IPS DF 4.7 (cell line): ENCODE results near the gene APOL1.
A peak's percentile ranks its signal among the peaks of the same experiment; 100 is the strongest.
"Not testable (repeated sequence)": the region's sequence is repeated elsewhere in the genome, so short reads cannot be mapped to it uniquely, and the experiment has no call there.

ENCODE experiments used
- DNase-seq: peaks from one replicate; pipeline ENCODE4 v3.0.0-alpha.2; 2013; ENCODE audit warnings: low spot score; ENCODE audit errors: extremely low read depth

Gene APOL1

GRCh38 chr22:36225333-36225922 lies 27.5 kb upstream of the APOL1 start:
- DNase-seq, result no peak

- no peak for DNase-seq
These were observed 26.7 kb upstream of the APOL1 start for GRCh38 chr22:36226189-36226588.

GRCh38 chr22:36227396-36227795 lies 25.5 kb upstream of the APOL1 start:
- DNase-seq, result no peak

- no peak for DNase-seq
These were observed 25.1 kb upstream of the APOL1 start for GRCh38 chr22:36227806-36228205.

- DNase-seq, result not testable (repeated sequence)
These were observed 24.6 kb upstream of the APOL1 start for GRCh38 chr22:36228369-36228768.

- no peak for DNase-seq
These were observed 24.0 kb upstream of the APOL1 start for GRCh38 chr22:36228944-36229343.

- not testable (repeated sequence) for DNase-seq
These were observed 23.3 kb upstream of the APOL1 start for GRCh38 chr22:36229649-36230048.

- not testable (repeated sequence) for DNase-seq
These were observed 21.9 kb upstream of the APOL1 start for GRCh38 chr22:36231051-36231450.

- no peak for DNase-seq
These were observed 20.1 kb upstream of the APOL1 start for GRCh38 chr22:36232715-36233401.

- DNase-seq, result no peak
These were observed 19.1 kb upstream of the APOL1 start for GRCh38 chr22:36233796-36234195.

- DNase-seq, result no peak
These were observed 18.7 kb upstream of the APOL1 start for GRCh38 chr22:36234213-36234612.

- no peak for DNase-seq
These were observed 18.0 kb upstream of the APOL1 start for GRCh38 chr22:36234919-36235318.

- DNase-seq, result no peak
These were observed 17.3 kb upstream of the APOL1 start for GRCh38 chr22:36235585-36235984.

GRCh38 chr22:36236388-36237319 lies 16.3 kb upstream of the APOL1 start:
- no peak for DNase-seq

- DNase-seq, result no peak
These were observed 15.2 kb upstream of the APOL1 start for GRCh38 chr22:36237462-36238372.

GRCh38 chr22:36238373-36239149 lies 14.4 kb upstream of the APOL1 start:
- DNase-seq, result no peak

GRCh38 chr22:36239150-36239400 lies 13.9 kb upstream of the APOL1 start:
- DNase-seq, result no peak

- DNase-seq, result peak; percentile 71
These were observed 13.3 kb upstream of the APOL1 start, which contains the start of gene APOL2 for GRCh38 chr22:36239401-36240171. APOL2 (minus strand) TSS chr22:36239527; CDS start chr22:36233162, 6,365 bp downstream.

- no peak for DNase-seq
These were observed 8.9 kb upstream of the APOL1 start for GRCh38 chr22:36243986-36244385.
